Activated T-cell treated with anti-CD3 and anti-CD28 coated beads, Interleukin-2, amount 50 U/mL, for 1 hour (primary cell): ENCODE results near the gene CERS3.
"Not testable (repeated sequence)": the region's sequence is repeated elsewhere in the genome, so short reads cannot be mapped to it uniquely, and the experiment has no call there.

ENCODE experiments used
- DNase-seq: peaks from one replicate; pipeline ENCODE4 v3.0.0-alpha.2; 2020

CERS3 gene

GRCh38 chr15:100463515-100463914 is 65.2 kb downstream of the CERS3 start:
- no peak for DNase-seq

GRCh38 chr15:100461049-100461448 is 67.7 kb downstream of the CERS3 start:
- no peak for DNase-seq

DNA sequence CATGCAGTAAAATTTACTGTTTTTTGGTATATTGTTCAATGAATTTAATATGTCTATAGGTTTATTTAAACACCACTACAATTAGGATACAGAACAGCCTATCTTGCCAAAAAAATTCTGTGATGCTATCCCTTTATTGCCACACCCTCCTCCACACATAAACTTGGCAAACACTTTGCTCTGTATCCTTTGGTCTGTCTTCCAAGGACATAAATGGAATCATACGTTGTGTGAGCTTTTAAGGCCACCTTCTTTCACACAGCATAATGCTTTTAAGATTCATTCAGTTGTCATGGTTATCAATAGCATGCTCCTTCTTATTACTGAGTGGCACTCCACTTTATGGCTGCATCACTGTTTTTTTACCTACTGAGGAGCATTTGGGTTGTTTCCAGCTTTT is 71.5 kb downstream of the CERS3 start:
- DNase-seq: no peak

DNA sequence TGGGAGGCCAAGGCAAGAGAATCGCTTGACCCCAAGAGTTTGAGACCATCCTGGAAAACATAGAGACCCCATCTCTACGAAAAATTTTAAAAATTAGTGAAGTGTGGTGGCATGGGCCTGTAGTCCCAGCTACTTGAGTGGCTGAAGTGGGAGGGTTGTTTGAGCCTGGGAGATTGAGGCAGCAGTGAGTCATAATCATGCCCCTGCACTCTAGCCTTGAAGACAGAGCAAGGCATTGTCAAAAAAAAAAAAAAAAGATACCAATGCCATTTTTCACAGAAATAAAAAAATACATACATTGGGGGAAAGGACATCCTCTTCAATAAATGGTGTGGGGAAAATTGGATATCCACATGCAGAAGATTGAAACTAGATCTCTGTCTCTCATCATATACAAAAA is 74.6 kb downstream of the CERS3 start:
- no peak for DNase-seq

DNA sequence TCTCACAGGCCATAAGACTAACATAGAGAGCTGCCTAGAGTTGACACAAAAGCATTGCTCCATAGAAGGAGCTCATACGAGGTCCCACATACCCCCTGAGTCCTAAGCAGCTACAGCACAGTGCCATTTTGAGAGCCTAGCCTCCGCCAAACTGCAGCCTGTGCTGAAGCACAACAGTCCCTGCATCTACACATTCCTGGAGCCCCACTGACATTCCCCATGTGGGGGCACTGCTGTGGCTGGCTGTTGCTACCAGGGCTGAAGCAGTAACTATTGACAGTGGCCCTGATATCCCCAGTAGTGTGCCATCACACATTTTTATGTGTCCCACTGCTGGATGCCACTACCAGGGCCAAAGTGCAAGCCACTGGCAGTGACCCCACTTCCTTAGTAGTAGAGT is 80.3 kb downstream of the CERS3 start:
- DNase-seq: no peak

DNA sequence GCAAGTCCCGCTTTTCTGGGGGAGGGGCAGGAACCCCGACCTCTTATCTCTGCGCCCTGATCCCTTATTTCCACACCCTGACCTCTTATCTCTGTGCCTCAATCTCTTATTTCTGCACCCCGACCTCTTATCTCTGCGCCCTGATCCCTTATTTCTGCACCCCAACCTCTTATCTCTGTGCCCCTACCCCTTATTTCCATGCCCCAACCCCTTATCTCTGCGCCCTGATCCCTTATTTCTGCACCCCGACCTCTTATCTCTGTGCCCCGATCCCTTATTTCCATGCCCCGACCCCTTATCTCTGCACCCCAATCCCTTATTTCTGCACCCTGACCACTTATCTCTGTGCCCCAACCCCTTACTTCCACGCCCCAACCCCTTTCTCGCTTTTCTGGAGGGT is 87.7 kb downstream of the CERS3 start:
- not testable (repeated sequence) for DNase-seq

- DNase-seq: no peak
Measured at GRCh38 chr15:100439514-100439913, 89.2 kb downstream of the CERS3 start.

DNA sequence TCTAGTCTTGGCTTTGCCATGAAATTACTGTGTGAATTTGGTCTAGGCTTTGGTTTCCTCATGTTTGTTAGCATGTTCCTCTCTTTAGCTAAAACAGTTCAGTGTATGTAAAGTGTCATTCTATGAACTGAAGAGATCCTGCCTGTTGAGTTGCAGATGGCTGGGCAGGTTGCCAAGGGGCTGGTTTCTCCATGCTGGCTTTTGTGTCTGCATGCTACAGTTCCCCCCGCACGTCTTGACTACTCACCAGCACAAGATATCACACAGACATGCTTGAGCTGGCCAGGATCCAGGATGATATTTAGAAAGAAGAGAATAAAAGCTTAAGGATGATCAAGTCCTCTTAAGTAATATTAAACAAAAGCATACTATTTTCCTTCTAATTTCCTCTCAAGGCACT is 90.2 kb downstream of the CERS3 start:
- peak; percentile 27 for DNase-seq

GRCh38 chr15:100437261-100437660 is 91.5 kb downstream of the CERS3 start:
- DNase-seq: no peak

- DNase-seq: no peak
Measured at GRCh38 chr15:100434561-100434960, 94.2 kb downstream of the CERS3 start.

- no peak for DNase-seq
Measured at GRCh38 chr15:100434038-100434437, 94.7 kb downstream of the CERS3 start.

GRCh38 chr15:100433304-100433703 is 95.4 kb downstream of the CERS3 start:
- no peak for DNase-seq

DNA sequence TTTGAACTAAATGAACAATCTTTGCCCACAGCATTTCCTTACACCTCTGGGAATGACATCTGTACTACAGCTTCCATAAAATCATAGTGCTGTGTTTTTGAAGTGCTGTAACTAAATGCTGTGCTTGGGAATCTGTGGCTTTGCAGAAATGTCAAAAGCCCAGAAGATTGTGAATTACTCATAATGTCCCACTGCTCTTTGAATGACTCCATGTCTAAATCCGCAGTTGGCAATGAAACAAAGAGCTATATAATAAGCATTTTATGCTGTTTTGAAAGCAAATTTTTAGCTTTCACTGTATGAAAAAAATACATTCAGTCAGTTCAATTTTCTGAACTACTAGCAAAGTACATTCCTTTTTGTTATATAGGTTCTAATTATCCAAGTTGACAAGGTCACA is 98.3 kb downstream of the CERS3 start:
- no peak for DNase-seq

GRCh38 chr15:100429116-100429728 is 99.5 kb downstream of the CERS3 start:
- no peak for DNase-seq

GRCh38 chr15:100426937-100427336 is 101.8 kb downstream of the CERS3 start:
- DNase-seq: no peak

DNA sequence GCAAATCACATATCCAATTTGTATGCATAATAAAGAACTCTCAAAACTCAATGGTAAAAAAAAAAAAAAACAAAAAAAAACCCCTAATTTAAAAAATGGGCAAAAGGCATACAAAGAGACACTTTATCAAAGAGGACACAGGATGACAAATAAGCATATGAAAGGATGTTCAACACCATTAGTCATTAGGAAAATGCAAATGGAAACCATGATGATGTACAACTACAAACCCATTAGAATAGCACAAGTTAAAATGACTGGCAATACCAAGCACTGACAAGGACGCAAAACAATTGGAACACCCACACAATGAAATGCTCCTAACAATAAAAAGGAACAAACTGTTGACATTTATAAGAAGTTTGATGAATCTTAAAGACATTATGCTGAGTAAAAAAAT is 123.6 kb downstream of the CERS3 start:
- no peak for DNase-seq

DNA sequence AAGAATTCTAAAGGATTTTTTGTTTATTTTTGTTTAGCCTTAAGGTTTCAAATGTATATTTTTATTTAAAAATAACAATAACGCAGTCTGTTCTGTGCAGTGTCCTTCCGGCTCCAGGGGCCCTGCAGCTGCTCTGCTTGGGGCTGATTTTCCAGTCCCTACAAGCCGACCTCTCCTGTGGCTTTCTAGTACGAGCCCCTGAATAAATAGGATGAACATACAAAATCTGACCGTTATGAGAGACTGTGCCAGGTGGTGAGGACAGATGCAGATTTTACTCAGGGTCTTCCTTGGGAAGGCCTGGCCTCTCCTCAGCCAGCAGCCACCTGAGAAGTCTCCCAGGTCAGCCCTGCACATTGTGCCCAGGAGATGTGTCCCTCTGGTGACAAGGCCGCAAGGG is 127.8 kb downstream of the CERS3 start:
- no peak for DNase-seq

GRCh38 chr15:100394736-100395440 is 133.9 kb downstream of the CERS3 start:
- DNase-seq: no peak

- DNase-seq: no peak
Measured at GRCh38 chr15:100393008-100393407, 135.7 kb downstream of the CERS3 start.

DNA sequence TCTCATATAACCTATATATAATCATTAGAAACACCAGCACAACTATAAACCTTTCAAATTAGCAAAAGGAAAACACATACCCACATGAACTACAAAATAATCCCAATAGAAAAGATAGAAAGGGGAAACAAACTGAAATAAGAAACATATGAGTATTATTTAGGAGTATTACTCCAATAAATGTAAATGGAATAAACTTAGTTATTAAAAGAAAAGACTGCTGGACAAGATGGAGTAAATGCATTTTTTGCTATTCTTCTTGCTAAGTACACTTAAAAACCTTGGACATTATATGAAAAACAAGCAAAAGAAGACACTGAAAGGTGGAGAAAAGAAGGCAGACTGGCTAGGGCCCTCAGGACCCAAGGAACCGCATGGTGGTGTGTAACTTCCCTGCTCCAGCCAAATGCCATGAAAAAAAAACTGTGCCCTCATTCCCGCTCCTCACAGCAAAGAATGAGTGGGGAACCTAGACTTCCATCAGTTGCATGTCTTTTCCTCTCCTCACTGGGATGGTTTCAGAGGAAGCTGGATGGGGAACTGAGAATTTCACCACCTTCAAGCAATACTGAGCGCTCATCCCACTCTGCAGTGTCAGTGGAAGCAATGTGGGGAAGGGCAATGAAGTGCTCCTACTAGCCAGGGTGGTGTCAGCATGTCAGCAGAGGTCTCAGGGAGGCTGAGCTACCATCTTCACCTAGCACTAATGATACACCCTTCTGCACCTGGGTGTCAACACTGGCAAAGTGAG is 143.3 kb downstream of the CERS3 start:
- no peak for DNase-seq

DNA sequence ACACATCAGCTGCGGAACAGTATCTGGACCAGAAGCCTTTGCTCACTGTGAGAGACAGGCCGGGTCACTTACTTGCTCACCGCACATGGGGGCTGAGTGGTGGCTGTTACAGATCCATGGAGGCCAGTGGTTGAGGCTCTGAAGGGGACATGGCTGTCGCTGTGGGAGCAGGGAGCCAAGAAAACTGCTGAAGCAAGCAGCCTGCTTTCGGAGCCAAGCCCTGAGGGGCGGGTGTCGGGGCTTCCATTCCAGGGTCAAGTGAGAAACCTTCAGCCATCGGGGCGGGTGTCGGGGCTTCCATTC is 144.7 kb downstream of the CERS3 start:
- DNase-seq: no peak

DNA sequence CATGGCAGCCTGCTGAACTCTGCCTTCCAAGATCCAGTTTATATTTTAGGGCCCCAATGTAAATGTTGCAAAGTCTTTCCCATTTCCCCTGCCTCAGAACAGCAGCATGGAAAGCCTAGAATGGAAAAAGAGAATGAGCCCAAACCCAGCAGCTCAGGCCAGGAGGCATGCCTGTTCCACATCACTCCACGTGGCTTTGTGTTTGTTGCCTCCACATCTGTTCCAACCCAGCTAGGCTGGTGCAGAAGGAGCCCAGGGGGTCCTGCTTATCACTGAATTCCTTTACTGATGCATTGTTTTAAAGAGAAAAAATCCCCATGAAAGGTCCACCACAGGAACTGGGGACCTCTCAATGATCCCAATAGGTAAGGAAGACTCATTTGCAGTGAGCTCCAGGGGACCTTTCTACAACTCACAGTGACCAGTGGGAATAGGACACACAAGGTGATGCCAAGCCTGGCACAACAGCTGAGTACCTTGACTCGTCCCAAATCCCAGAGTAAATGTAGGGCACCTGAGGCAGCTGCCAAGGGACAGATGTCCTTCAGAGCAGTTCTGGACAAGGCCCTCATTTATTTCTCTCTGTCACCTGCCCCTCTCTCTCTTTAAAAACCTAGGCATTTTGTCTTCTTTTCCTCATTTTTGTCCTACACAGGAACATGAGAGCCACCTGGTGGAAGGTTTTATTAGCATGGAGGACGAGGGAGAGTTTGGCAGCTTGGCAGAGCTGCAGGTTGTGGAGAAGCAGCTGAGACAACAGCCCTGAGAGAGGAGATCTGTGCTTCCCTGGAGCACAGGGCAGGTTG is 145.2 kb downstream of the CERS3 start:
- peak; percentile 24 for DNase-seq

DNA sequence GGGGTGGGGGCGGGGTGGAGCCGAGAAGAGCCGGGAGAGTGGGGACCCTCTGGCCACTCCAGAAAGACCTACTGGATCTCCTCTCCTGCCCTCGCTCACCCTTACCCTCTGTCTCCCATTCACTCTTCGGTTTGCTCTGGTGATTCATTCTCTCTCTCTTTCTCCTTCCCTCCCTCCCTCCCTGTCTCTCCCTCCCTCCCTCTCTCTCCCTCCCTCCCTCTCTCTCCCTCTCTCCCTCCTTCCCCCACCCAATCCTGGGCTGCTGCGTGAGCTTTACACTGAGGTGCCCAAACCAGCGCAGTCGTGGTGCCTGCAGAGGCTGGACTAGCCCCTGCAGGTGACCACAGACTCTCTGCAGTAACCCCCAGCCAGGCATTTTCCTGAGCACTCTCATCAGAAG is 154.8 kb downstream of the CERS3 start:
- no peak for DNase-seq
